MCF 10A (cell line): ENCODE measurements around the gene PIAS4. TPM values are rescaled to one million over a fixed set of nuclear protein-coding genes. Genes with fewer than 3 reads are reported as not detected.

Source experiments
- BruUV-seq: library from RNA; stranded (reverse); fragments of 400-500 nt; replicated peaks from 2 replicates; lab custom pipeline; 2021; lab: Mats Ljungman, UMichigan
- CTCF ChIA-PET: fragments of 300-600 bp; sonication (Branson Sonifier 250); formaldehyde crosslinking; extraction: SDS; loops from one replicate; lab custom pipeline; 2021; ENCODE audit warnings: antibody characterized with exemption, inconsistent platforms; lab: Yijun Ruan, JAX
- POLR2A ChIA-PET: fragments of 300-600, 350-650 bp; sonication (Branson Sonifier 250); formaldehyde crosslinking; extraction: SDS; loops from one replicate; lab custom pipeline; 2020; ENCODE audit warnings: antibody characterized with exemption, inconsistent platforms; lab: Yijun Ruan, JAX
- DNase-seq: peaks from one replicate; pipeline ENCODE4 v3.0.0-alpha.2; 2018; ENCODE audit not compliant: unreplicated experiment
- H3K27ac Mint-ChIP-seq: one replicate; pipeline ENCODE4 v1.8.0; 2022; ENCODE audit warnings: mild to moderate bottlenecking, low read depth, mixed read lengths; ENCODE audit not compliant: unreplicated experiment
- H3K27me3 Mint-ChIP-seq: one replicate; pipeline ENCODE4 v1.8.0; 2022; ENCODE audit warnings: mixed read lengths; ENCODE audit not compliant: insufficient read depth, unreplicated experiment
- H3K36me3 Mint-ChIP-seq: one replicate; pipeline ENCODE4 v1.8.0; 2022; ENCODE audit warnings: mild to moderate bottlenecking, moderate library complexity, mixed read lengths; ENCODE audit not compliant: insufficient read depth, unreplicated experiment
- H3K4me1 Mint-ChIP-seq: one replicate; pipeline ENCODE4 v1.8.0; 2022; ENCODE audit warnings: mixed read lengths; ENCODE audit not compliant: insufficient read depth, unreplicated experiment
- H3K4me3 Mint-ChIP-seq: one replicate; pipeline ENCODE4 v1.8.0; 2022; ENCODE audit warnings: mild to moderate bottlenecking, moderate library complexity, mixed read lengths; ENCODE audit not compliant: unreplicated experiment
- H3K9me3 Mint-ChIP-seq: one replicate; pipeline ENCODE4 v1.8.0; 2022; ENCODE audit warnings: mixed read lengths; ENCODE audit not compliant: unreplicated experiment
- intact Hi-C: fragments of 100-400 bp; cut with micrococcal nuclease; formaldehyde crosslinking; loops from 2 replicates; pipeline ENCODE4 v1.14.1; 2022
- total RNA-seq: library from RNA; stranded (reverse); gene quantifications from 2 replicates; pipeline ENCODE4 v1.2.3, GENCODE V29; 2022
- TF ChIP-seq, protein P1 (sequence below): fragments of 200-600 bp; IDR thresholded peaks from one replicate; pipeline ENCODE4 v1.8.0; 2022; ENCODE audit warnings: antibody characterized with exemption, mild to moderate bottlenecking; ENCODE audit not compliant: unreplicated experiment

Gene PIAS4
- total RNA-seq, 1 experiment from 2014 or later: 15.1 TPM

DNA sequence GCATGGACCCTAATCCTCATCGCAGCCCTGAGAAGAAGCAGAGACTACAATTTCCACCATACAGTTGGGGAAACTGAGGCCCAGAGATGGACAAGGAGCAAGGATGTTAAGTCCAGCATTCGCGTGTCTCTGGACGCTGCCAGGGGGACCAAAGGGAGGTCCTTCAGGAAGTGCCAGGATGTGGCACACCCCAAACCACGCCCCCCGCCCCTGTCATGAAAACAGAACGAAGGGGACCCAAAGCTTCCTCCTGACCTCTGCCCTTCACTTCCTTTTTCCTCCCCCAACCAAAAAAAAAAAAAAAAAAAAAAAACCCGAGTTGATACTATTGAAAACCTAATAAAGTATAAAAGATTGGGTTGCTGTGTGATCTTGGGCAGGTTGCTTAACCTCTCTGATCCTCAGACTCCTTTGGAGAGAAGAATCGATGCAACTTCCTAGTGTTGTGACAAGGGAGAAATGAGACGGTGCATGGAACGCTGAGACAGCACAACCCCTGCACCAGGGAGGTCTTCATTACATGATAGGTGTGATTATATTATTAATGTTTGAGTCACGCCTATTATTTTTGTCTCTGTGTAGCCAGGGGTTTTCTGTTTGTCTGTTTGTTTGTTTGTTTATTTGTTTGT is 61.9 kb downstream of the PIAS4 start:
- Mint-ChIP-seq H3K36me3 (no peaks in the 10 kb centered on the region), H3K9me3 (no peaks in the 10 kb centered on the region), H3K4me1 (no peaks in the 10 kb centered on the region), H3K27ac (no peak overlapping the region), H3K4me3 (no peak overlapping the region), H3K27me3 (no peaks in the 10 kb centered on the region)
- TF ChIP-seq, protein P1, sequence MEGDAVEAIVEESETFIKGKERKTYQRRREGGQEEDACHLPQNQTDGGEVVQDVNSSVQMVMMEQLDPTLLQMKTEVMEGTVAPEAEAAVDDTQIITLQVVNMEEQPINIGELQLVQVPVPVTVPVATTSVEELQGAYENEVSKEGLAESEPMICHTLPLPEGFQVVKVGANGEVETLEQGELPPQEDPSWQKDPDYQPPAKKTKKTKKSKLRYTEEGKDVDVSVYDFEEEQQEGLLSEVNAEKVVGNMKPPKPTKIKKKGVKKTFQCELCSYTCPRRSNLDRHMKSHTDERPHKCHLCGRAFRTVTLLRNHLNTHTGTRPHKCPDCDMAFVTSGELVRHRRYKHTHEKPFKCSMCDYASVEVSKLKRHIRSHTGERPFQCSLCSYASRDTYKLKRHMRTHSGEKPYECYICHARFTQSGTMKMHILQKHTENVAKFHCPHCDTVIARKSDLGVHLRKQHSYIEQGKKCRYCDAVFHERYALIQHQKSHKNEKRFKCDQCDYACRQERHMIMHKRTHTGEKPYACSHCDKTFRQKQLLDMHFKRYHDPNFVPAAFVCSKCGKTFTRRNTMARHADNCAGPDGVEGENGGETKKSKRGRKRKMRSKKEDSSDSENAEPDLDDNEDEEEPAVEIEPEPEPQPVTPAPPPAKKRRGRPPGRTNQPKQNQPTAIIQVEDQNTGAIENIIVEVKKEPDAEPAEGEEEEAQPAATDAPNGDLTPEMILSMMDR: no peak
- no peak for DNase-seq
- intact Hi-C loops: loop anchor here (10.0 kb wide), 1 partner anchor 135 kb away; no protein-coding TSS in a partner anchor
- ChIA-PET CTCF (no interaction called here), POLR2A (no interaction called here)
- no TSS peak for BruUV-seq

DNA sequence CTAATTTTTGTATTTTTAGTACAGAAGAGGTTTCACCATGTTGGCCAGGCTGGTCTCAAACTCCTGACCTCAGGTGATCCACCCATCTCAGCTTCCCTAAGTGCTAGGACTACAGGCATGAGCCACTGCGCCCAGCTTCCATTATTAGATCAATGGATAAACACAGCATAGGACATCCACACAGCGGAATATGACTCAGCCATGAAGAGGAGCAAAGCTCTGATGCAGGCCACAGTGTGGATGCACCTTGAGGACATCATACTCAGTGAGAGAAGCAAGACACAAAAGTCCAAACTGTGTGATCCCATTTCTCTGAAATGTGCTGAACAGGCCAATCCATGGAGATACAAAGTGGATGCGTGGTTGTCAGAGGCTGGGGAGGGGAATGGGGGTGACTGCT is 64.1 kb downstream of the PIAS4 start:
- TF ChIP-seq, protein P1: no peak
- Mint-ChIP-seq H3K27me3 (no peaks in the 10 kb centered on the region), H3K9me3 (no peaks in the 10 kb centered on the region), H3K4me1 (no peaks in the 10 kb centered on the region), H3K27ac (no peak overlapping the region), H3K36me3 (no peaks in the 10 kb centered on the region), H3K4me3 (no peak overlapping the region)
- DNase-seq: no peak
- intact Hi-C loops: loop anchor here (10.0 kb wide), 1 partner anchor 63 kb away; no protein-coding TSS in a partner anchor
- no TSS peak for BruUV-seq
- ChIA-PET CTCF (no interaction called here), POLR2A (no interaction called here)

DNA sequence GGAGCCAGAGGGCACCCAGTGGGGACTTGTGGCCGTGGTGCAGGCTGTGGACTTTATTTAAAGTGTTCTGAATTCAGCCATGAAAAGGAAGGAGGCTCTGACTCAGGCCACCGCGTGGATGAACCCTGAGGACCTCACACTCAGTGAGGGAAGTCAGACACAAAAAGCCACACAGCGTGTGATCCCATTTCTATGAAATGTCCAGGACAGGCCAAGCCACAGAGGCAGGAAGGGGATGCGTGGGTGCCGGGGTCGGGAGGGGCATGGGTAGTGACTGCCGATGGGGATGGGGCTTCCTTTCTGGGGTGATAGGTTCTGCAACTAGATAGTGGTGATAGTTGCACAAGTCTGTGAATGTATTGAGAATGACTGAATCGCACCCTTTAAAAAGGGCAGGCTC is 67.8 kb downstream of the PIAS4 start:
- DNase-seq: no peak
- no peaks in the 10 kb centered on the region for H3K9me3 Mint-ChIP-seq
- TF ChIP-seq, protein P1: no peak
- no peak overlapping the region for H3K4me3 Mint-ChIP-seq
- H3K27ac Mint-ChIP-seq: no peak overlapping the region
- H3K27me3 Mint-ChIP-seq: no peaks in the 10 kb centered on the region
- intact Hi-C loops: loop anchor here (10.0 kb wide), 1 partner anchor 59 kb away; no protein-coding TSS in a partner anchor
- ChIA-PET POLR2A (no interaction called here), CTCF (no interaction called here)
- H3K36me3 Mint-ChIP-seq: no peaks in the 10 kb centered on the region
- no peaks in the 10 kb centered on the region for H3K4me1 Mint-ChIP-seq
- no TSS peak for BruUV-seq

DNA sequence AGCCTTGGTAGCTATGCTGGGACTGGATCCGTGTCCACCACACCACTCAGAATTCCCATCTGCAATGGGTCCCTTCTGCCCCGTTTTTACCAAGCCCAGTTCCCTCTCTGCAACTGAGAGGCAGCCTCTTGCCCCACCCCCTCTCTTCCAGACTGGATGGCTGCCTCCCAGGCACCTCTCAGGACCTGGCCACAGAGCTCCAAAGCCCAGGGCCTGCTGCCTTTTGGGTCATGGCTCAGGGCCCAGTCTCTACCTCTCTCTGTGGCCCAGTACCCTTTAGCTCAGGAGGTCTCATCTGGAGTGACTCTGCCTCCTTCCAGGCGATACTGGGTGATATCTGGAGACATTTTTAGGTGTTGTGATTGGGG is 69.5 kb downstream of the PIAS4 start:
- H3K4me1 Mint-ChIP-seq: no peaks in the 10 kb centered on the region
- ChIA-PET CTCF (interaction anchor here (0.6 kb wide), 1 partner anchor 560 kb away, joined by 3 read pairs; no protein-coding TSS in a partner anchor), POLR2A (interaction anchor here (1.0 kb wide), 1 partner anchor 54 kb away, joined by 3 read pairs; no protein-coding TSS in a partner anchor)
- no peak overlapping the region for H3K4me3 Mint-ChIP-seq
- intact Hi-C loops: loop anchor here (10.0 kb wide), 1 partner anchor 58 kb away; no protein-coding TSS in a partner anchor
- no peaks in the 10 kb centered on the region for H3K36me3 Mint-ChIP-seq
- no peaks in the 10 kb centered on the region for H3K9me3 Mint-ChIP-seq
- H3K27ac Mint-ChIP-seq: no peak overlapping the region
- no TSS peak for BruUV-seq
- H3K27me3 Mint-ChIP-seq: no peaks in the 10 kb centered on the region
- DNase-seq: no peak
- TF ChIP-seq, protein P1: no peak
